Mesendoderm (in vitro differentiated cells): ENCODE data around the gene RBM12. TPM values are rescaled to one million over a fixed set of nuclear protein-coding genes. Genes with fewer than 3 reads are reported as not detected.
"Not testable (repeated sequence)": the region's sequence is repeated elsewhere in the genome, so short reads cannot be mapped to it uniquely, and the experiment has no call there.

ENCODE experiments used
- DNase-seq: peaks from one replicate; pipeline ENCODE4 v3.0.0; 2013
- H2AK5ac ChIP-seq: 2 replicates; pipeline ENCODE4 v1.6.1; 2013; ENCODE audit warnings: low read length, inconsistent platforms
- H2BK120ac ChIP-seq: 2 replicates; pipeline ENCODE4 v1.6.1; 2013; ENCODE audit warnings: low read depth, mild to moderate bottlenecking, low read length, moderate library complexity, mixed read lengths
- H2BK15ac ChIP-seq: replicated peaks from 2 replicates; pipeline ENCODE4 v1.6.1; 2013; ENCODE audit warnings: low read depth, mild to moderate bottlenecking, moderate library complexity
- H2BK5ac ChIP-seq: 2 replicates; pipeline ENCODE4 v1.6.1; 2013; ENCODE audit warnings: low read length, inconsistent platforms
- H3K18ac ChIP-seq: 2 replicates; pipeline ENCODE4 v1.6.1; 2013; ENCODE audit warnings: mild to moderate bottlenecking, low read length, mixed read lengths
- H3K23ac ChIP-seq: one replicate; pipeline ENCODE4 v1.6.1; 2013; ENCODE audit warnings: low read length
- H3K27ac ChIP-seq: 2 replicates; pipeline ENCODE4 v1.5.1; 2013; ENCODE audit warnings: low read depth, mild to moderate bottlenecking, inconsistent platforms, low read length, moderate library complexity
- H3K27me3 ChIP-seq: 2 replicates; pipeline ENCODE4 v1.6.1; 2013; ENCODE audit warnings: low read length, control low read depth, mild to moderate bottlenecking, inconsistent platforms; ENCODE audit not compliant: insufficient read depth, poor library complexity
- H3K36me3 ChIP-seq: 2 replicates; pipeline ENCODE4 v1.6.1; 2013; ENCODE audit warnings: low read length, inconsistent platforms; ENCODE audit not compliant: control insufficient read depth, insufficient read depth
- H3K4ac ChIP-seq: one replicate; pipeline ENCODE4 v1.6.1; 2013; ENCODE audit warnings: low read depth, mild to moderate bottlenecking, low read length, moderate library complexity
- H3K4me1 ChIP-seq: 2 replicates; pipeline ENCODE4 v1.6.1; 2013; ENCODE audit warnings: low read depth, low read length, inconsistent platforms; ENCODE audit not compliant: control insufficient read depth
- H3K4me2 ChIP-seq: 2 replicates; pipeline ENCODE4 v1.6.1; 2013; ENCODE audit warnings: low read length
- H3K4me3 ChIP-seq: 2 replicates; pipeline ENCODE4 v1.5.1; 2013; ENCODE audit warnings: mild to moderate bottlenecking, low read length
- H3K56ac ChIP-seq: one replicate; pipeline ENCODE4 v1.6.1; 2013; ENCODE audit warnings: low read length
- H3K79me1 ChIP-seq: 2 replicates; pipeline ENCODE4 v1.6.1; 2013; ENCODE audit warnings: low read length, inconsistent platforms
- H3K79me2 ChIP-seq: 2 replicates; pipeline ENCODE4 v1.6.1; 2013; ENCODE audit warnings: mild to moderate bottlenecking, low read length; ENCODE audit not compliant: control insufficient read depth, insufficient read depth
- H3K9ac ChIP-seq: 2 replicates; pipeline ENCODE4 v1.6.1; 2013; ENCODE audit warnings: low read length, inconsistent platforms
- H4K5ac ChIP-seq: one replicate; pipeline ENCODE4 v1.6.1; 2013; ENCODE audit warnings: low read length
- H4K8ac ChIP-seq: one replicate; pipeline ENCODE4 v1.6.1; 2013; ENCODE audit warnings: low read depth, mild to moderate bottlenecking, control low read depth, low read length, moderate library complexity
- WGBS: extraction: QIAGEN DNeasy Blood & Tissue Kit; methylation state at CpG from one replicate; pipeline ENCODE4 v1.1.7; 2013; ENCODE audit warnings: low lambda C conversion rate, missing lambda C conversion rate; ENCODE audit not compliant: insufficient coverage; ENCODE audit errors: extremely low coverage; 5-methylcytosine and 5-hydroxymethylcytosine counted together
- polyA plus RNA-seq, 2 experiments: library from polyadenylated mRNA; stranded (reverse); fragments of 200-250 nt; gene quantifications; one replicate each; pipeline ENCODE4 v1.2.3, GENCODE V29; 2013

Gene RBM12, protein sequence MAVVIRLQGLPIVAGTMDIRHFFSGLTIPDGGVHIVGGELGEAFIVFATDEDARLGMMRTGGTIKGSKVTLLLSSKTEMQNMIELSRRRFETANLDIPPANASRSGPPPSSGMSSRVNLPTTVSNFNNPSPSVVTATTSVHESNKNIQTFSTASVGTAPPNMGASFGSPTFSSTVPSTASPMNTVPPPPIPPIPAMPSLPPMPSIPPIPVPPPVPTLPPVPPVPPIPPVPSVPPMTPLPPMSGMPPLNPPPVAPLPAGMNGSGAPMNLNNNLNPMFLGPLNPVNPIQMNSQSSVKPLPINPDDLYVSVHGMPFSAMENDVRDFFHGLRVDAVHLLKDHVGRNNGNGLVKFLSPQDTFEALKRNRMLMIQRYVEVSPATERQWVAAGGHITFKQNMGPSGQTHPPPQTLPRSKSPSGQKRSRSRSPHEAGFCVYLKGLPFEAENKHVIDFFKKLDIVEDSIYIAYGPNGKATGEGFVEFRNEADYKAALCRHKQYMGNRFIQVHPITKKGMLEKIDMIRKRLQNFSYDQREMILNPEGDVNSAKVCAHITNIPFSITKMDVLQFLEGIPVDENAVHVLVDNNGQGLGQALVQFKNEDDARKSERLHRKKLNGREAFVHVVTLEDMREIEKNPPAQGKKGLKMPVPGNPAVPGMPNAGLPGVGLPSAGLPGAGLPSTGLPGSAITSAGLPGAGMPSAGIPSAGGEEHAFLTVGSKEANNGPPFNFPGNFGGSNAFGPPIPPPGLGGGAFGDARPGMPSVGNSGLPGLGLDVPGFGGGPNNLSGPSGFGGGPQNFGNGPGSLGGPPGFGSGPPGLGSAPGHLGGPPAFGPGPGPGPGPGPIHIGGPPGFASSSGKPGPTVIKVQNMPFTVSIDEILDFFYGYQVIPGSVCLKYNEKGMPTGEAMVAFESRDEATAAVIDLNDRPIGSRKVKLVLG
- 171 TPM for polyA plus RNA-seq (2013, experiment 1 of 2)
- polyA plus RNA-seq (2013, experiment 2 of 2), result 168 TPM

DNA sequence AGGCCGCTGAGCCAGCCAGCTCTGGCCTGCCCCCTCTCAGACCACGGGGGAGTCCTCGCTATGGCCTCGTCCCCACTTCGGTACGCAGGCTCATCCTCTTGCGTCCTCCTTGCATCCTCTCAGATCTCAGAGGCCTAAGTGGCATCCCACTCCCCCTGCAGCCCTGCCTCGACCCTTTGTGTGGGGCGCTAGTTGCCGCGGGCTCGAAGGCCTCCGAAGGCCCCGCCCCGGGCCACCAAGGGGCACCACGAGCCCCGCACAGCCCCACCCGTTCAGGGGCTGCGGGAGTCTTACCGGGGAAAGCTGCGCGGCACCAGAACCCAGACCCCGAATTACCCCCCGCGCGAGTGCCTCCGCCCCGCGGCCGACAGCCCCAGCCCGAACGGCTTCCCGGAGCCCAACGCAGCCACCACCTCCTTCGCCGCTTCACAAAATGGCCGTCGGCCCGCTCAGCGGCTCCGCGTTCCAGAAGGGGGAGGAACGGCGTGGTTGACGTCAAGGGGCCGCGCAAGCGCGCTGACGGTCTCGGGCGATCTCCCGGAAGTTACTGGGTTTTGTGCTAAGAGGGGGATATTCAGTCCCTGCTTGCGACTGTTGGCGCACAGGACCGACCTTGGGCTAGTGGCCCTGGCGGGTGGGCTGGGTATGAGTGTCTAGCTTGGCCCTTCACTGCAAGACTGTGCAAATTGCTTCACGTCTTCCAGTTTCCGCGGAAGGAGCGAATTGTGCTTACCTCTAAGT is at the start of gene RBM12, which contains the start of gene CPNE1:
TSS of gene RBM12 (minus strand) at position 435 of the 741 bp plus-strand sequence. CDS start 9,578 bp downstream, outside the sequence.
TSS of gene CPNE1 (minus strand) at position 435 of the 741 bp plus-strand sequence. CDS start 31,977 bp downstream, outside the sequence.
- no peaks in the 10 kb centered on the region for H3K27me3 ChIP-seq
- H3K4me2 ChIP-seq, result peak within 1 kb of the TSS; percentile 86
- H3K18ac ChIP-seq, result peak within 1 kb of the TSS; percentile 88
- H4K5ac ChIP-seq, result peak within 1 kb of the TSS; percentile 15
- H3K27ac ChIP-seq, result peak within 1 kb of the TSS; percentile 70
- H3K79me2 ChIP-seq, result peaks cover 49% of the 10 kb centered on the region
- H2BK15ac ChIP-seq, result no peak within 1 kb of the TSS
- peak within 1 kb of the TSS; percentile 83 for H2BK5ac ChIP-seq
- H3K56ac ChIP-seq, result peak within 1 kb of the TSS; percentile 99
- DNase-seq, result peak; percentile 97
- no peaks in the 10 kb centered on the region for H3K79me1 ChIP-seq
- no peaks in the 10 kb centered on the region for H3K4me1 ChIP-seq
- peak within 1 kb of the TSS; percentile 82 for H2AK5ac ChIP-seq
- H3K23ac ChIP-seq, result peak within 1 kb of the TSS; percentile 95
- H2BK120ac ChIP-seq, result no peak within 1 kb of the TSS
- H3K9ac ChIP-seq, result peak within 1 kb of the TSS; percentile 96
- WGBS, result no CpG with 5 or more reads among the region's 61 CpGs
- H3K4ac ChIP-seq, result peak within 1 kb of the TSS; percentile 97
- H3K4me3 ChIP-seq, result peak within 1 kb of the TSS; percentile 54
- peak within 1 kb of the TSS; percentile 17 for H4K8ac ChIP-seq
- H3K36me3 ChIP-seq, result no peaks in the 10 kb centered on the region

DNA sequence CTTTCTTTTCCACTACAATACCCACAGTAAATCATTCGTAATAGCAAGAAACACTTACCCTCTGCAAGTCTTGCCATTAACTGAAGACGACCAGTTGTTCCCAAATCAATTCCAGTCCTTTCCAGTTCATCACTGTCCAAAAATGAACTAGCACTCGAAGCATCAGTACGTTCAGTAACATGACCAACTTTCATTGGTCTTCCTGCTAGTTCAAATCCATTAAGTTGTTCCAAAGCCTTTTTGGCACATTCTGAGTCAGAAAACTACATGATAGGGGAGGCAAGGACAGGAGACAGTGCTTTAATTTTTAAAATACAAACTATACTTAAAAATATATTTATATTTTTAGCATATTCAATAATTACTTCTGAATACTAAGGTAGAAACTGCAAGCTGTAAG is 49.4 kb upstream of the RBM12 start:
- no peak overlapping the region for H3K4me2 ChIP-seq
- peaks cover 9% of the 10 kb centered on the region for H3K79me1 ChIP-seq
- no peak overlapping the region for H2AK5ac ChIP-seq
- no peak overlapping the region for H3K18ac ChIP-seq
- H3K27ac ChIP-seq, result no peak overlapping the region
- H3K79me2 ChIP-seq, result peaks cover 17% of the 10 kb centered on the region
- WGBS, result no CpG with 5 or more reads among the region's 4 CpGs
- no peak overlapping the region for H2BK15ac ChIP-seq
- H3K4me3 ChIP-seq, result no peak overlapping the region
- H3K4ac ChIP-seq, result no peak overlapping the region
- H3K36me3 ChIP-seq, result peaks cover 27% of the 10 kb centered on the region
- no peak overlapping the region for H3K23ac ChIP-seq
- no peak overlapping the region for H3K9ac ChIP-seq
- no peak for DNase-seq
- H3K27me3 ChIP-seq, result no peaks in the 10 kb centered on the region
- no peak overlapping the region for H2BK120ac ChIP-seq
- no peak overlapping the region for H3K56ac ChIP-seq
- no peak overlapping the region for H2BK5ac ChIP-seq
- H4K8ac ChIP-seq, result no peak overlapping the region
- no peaks in the 10 kb centered on the region for H3K4me1 ChIP-seq
- H4K5ac ChIP-seq, result no peak overlapping the region

DNA sequence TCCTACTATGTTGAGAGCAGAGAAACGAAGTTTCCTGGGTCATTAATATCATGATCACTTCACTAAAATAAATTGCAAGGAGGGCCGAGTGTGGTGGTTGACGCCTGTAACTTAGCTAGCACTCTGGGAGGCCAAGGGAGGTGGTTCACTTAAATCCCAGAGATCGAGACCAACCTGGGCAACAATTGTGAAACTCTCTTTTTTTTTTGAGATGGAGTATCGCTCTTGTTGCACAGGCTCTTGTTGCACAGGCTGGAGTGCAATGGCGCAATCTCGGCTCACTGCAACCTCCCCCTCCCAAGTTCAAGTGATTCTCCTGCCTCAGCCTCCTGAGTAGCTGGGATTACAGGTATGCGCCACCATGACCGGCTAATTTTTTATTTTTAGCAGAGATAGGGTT is 48.4 kb upstream of the RBM12 start:
- H4K5ac ChIP-seq, H3K9ac ChIP-seq, H3K4me1 ChIP-seq, H2BK120ac ChIP-seq, H2BK15ac ChIP-seq, H3K4ac ChIP-seq, DNase-seq, H3K27ac ChIP-seq, H3K27me3 ChIP-seq, H3K4me2 ChIP-seq, H2AK5ac ChIP-seq, H3K23ac ChIP-seq, H4K8ac ChIP-seq, H3K4me3 ChIP-seq, H3K18ac ChIP-seq, H3K56ac ChIP-seq, H2BK5ac ChIP-seq, H3K79me1 ChIP-seq: not testable (repeated sequence)
- Histone ChIP-seq H3K79me2 (peaks cover 17% of the 10 kb centered on the region), H3K36me3 (peaks cover 23% of the 10 kb centered on the region)
- WGBS, result no CpG with 5 or more reads among the region's 9 CpGs

DNA sequence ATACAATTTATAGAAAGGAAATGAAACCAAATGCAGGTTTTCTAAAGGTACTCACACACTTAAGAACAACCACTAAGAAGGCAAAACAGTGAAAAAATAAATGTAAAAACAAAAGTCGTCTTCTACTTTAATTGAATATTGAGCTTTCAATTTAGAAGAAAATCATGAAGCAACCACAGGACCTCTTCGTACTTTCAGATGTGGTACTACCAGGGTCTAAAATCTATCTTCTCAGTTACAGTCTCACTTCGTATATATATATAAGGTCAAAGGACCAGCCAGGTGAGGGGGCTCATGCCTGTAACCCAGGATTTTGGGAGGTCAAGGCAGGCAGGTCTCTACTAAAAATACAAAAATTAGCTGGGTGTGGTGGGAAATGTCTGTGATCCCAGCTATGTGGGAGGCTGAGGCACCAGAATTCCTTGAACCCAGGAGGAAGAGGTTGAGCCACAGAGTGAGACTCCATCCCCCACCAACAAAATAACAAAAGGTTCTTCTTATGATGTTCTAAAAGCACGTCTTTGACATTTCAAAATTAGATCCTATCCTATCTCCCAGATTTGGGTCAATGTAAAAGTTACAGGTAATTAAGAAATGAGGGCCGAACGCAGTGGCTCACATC is 47.0 kb upstream of the RBM12 start:
- no peaks in the 10 kb centered on the region for H3K4me1 ChIP-seq
- no peak overlapping the region for H3K56ac ChIP-seq
- peaks cover 9% of the 10 kb centered on the region for H3K79me1 ChIP-seq
- H3K27ac ChIP-seq, result no peak overlapping the region
- WGBS, result no CpG with 5 or more reads among the region's 6 CpGs
- H2BK120ac ChIP-seq, result no peak overlapping the region
- H3K4me2 ChIP-seq, result no peak overlapping the region
- no peak overlapping the region for H2BK5ac ChIP-seq
- H3K18ac ChIP-seq, result no peak overlapping the region
- no peak overlapping the region for H3K9ac ChIP-seq
- H4K5ac ChIP-seq, result no peak overlapping the region
- H3K36me3 ChIP-seq, result peaks cover 20% of the 10 kb centered on the region
- H3K4me3 ChIP-seq, result no peak overlapping the region
- no peak overlapping the region for H3K23ac ChIP-seq
- no peak for DNase-seq
- peaks cover 11% of the 10 kb centered on the region for H3K79me2 ChIP-seq
- peak overlapping the region; percentile 13 for H4K8ac ChIP-seq
- H3K4ac ChIP-seq, result no peak overlapping the region
- H2AK5ac ChIP-seq, result no peak overlapping the region
- H2BK15ac ChIP-seq, result no peak overlapping the region
- H3K27me3 ChIP-seq, result no peaks in the 10 kb centered on the region
